H1 (cell line): ENCODE results near the gene P2RX7.

Source experiments
- BCL11A ChIP-seq, 2 experiments: IDR thresholded peaks; one replicate each; pipeline ENCODE4 v1.6.1; 2011; ENCODE audit warnings: low read depth in 2 of 2, low read length in 2 of 2, mild to moderate bottlenecking in 2 of 2
- E2F6 ChIP-seq: IDR thresholded peaks from 2 replicates; pipeline ENCODE4 v1.6.1; 2012; ENCODE audit warnings: inconsistent platforms
- JUN ChIP-seq: IDR thresholded peaks from 2 replicates; pipeline ENCODE4 v1.6.1; 2011; ENCODE audit warnings: low read depth, mild to moderate bottlenecking, improper control_type of control experiment, low read length
- NRF1 ChIP-seq: IDR thresholded peaks from 2 replicates; pipeline ENCODE4 v1.6.1; 2011; ENCODE audit warnings: mild to moderate bottlenecking, low read depth, low read length, improper control_type of control experiment
- RAD21 ChIP-seq, 2 experiments: IDR thresholded peaks in 1 of 2; conservative IDR thresholded peaks in 1 of 2; 2 replicates each; pipeline ENCODE4 v1.6.1; 2011; ENCODE audit warnings: low read depth in 2 of 2, low read length in 2 of 2, improper control_type of control experiment in 1 of 2, inconsistent platforms in 1 of 2, mild to moderate bottlenecking in 1 of 2, moderate library complexity in 1 of 2
- TAF1 ChIP-seq: IDR thresholded peaks from 2 replicates; pipeline ENCODE4 v1.6.1; 2011; ENCODE audit warnings: mild to moderate bottlenecking, low read depth, low read length
- TEAD4 ChIP-seq: IDR thresholded peaks from 2 replicates; pipeline ENCODE4 v1.6.1; 2012; ENCODE audit warnings: low read depth, low read length, inconsistent platforms, mixed read lengths
- TF ChIP-seq, protein P1 (sequence below), 3 experiments: IDR thresholded peaks; 1 replicate in 2 of 3; 2 replicates in 1 of 3; pipeline versions ENCODE4 v1.5.1 to v1.6.1; 2011; ENCODE audit warnings: low read length in 3 of 3, mild to moderate bottlenecking in 3 of 3, inconsistent platforms in 2 of 3, low read depth in 1 of 3, moderate library complexity in 1 of 3; ENCODE audit not compliant: insufficient read depth in 1 of 3; ENCODE audit errors: control extremely low read depth in 1 of 3
- TF ChIP-seq, protein P2 (sequence below): IDR thresholded peaks from 2 replicates; pipeline ENCODE4 v1.6.1; 2012; ENCODE audit warnings: low read length, inconsistent platforms

DNA sequence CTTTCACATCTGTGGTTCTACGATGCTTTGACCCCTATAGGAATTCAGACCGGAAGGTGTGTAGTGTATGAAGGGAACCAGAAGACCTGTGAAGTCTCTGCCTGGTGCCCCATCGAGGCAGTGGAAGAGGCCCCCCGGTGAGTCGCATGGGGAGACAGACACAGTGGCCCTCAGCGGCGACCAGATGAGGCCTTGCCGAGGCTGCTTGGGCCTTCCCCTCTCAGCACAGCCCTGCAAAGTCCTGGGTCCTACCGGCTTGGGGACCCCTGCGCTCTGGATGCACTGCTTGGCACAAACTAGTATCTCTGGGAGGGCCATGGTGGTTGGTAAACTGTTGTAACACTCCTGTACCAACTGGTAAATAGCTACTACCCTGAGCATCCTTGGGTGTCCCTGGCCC lies 29.7 kb downstream of the P2RX7 start:
- TF ChIP-seq, protein P1, sequence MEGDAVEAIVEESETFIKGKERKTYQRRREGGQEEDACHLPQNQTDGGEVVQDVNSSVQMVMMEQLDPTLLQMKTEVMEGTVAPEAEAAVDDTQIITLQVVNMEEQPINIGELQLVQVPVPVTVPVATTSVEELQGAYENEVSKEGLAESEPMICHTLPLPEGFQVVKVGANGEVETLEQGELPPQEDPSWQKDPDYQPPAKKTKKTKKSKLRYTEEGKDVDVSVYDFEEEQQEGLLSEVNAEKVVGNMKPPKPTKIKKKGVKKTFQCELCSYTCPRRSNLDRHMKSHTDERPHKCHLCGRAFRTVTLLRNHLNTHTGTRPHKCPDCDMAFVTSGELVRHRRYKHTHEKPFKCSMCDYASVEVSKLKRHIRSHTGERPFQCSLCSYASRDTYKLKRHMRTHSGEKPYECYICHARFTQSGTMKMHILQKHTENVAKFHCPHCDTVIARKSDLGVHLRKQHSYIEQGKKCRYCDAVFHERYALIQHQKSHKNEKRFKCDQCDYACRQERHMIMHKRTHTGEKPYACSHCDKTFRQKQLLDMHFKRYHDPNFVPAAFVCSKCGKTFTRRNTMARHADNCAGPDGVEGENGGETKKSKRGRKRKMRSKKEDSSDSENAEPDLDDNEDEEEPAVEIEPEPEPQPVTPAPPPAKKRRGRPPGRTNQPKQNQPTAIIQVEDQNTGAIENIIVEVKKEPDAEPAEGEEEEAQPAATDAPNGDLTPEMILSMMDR (IDR thresholded peaks at IDR 0.05; ENCODE audit: control extremely low read depth in 1 of 3, insufficient read depth in 1 of 3, low read depth in 1 of 3, low read length in 3 of 3) = no peak
- no peak for TF ChIP-seq TEAD4
- no peak for TF ChIP-seq JUN
- TF ChIP-seq NRF1 = no peak
- TF ChIP-seq BCL11A (IDR thresholded peaks at IDR 0.05; ENCODE audit: low read depth in 2 of 2, low read length in 2 of 2) = no peak
- no peak for TF ChIP-seq TAF1
- TF ChIP-seq, protein P2, sequence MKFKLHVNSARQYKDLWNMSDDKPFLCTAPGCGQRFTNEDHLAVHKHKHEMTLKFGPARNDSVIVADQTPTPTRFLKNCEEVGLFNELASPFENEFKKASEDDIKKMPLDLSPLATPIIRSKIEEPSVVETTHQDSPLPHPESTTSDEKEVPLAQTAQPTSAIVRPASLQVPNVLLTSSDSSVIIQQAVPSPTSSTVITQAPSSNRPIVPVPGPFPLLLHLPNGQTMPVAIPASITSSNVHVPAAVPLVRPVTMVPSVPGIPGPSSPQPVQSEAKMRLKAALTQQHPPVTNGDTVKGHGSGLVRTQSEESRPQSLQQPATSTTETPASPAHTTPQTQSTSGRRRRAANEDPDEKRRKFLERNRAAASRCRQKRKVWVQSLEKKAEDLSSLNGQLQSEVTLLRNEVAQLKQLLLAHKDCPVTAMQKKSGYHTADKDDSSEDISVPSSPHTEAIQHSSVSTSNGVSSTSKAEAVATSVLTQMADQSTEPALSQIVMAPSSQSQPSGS = no peak
- no peak for TF ChIP-seq RAD21 (IDR thresholded peaks at IDR 0.05 in 1 of 2, conservative IDR thresholded peaks at IDR 0.05 in 1 of 2; ENCODE audit: low read depth in 2 of 2, low read length in 2 of 2)
- TF ChIP-seq E2F6 = no peak
